GM19455 (cell line): Measurements from ENCODE around the gene GADD45B.
A peak's percentile ranks its signal among the peaks of the same experiment; 100 is the strongest.
"Not testable (repeated sequence)": the region's sequence is repeated elsewhere in the genome, so short reads cannot be mapped to it uniquely, and the experiment has no call there.

Experiments used
- ATAC-seq: cut with Tn5 transposase; IDR thresholded peaks from one replicate; pipeline ENCODE4 v1.9.1; 2021; ENCODE audit not compliant: unreplicated experiment

GADD45B gene

DNA sequence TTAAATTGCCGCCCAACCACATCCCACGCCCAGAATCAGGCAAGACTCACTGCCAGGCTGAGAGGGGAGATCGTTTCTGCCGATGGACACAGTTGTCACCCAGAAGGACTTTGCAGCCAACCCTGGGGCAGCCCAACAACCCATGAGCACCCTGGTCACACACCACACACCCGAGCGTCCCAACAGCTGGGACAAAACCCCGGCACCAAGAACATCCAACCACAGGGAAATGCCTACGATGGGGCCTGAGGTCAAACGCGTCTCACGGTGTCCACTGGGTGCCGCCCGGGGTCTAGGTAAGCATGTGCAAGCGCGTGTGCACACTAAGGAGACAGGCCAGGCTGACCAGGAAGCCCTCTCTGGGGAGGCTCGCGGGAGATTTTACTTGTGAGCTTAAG lies 32.1 kb upstream of the GADD45B start:
- no peak for ATAC-seq

DNA sequence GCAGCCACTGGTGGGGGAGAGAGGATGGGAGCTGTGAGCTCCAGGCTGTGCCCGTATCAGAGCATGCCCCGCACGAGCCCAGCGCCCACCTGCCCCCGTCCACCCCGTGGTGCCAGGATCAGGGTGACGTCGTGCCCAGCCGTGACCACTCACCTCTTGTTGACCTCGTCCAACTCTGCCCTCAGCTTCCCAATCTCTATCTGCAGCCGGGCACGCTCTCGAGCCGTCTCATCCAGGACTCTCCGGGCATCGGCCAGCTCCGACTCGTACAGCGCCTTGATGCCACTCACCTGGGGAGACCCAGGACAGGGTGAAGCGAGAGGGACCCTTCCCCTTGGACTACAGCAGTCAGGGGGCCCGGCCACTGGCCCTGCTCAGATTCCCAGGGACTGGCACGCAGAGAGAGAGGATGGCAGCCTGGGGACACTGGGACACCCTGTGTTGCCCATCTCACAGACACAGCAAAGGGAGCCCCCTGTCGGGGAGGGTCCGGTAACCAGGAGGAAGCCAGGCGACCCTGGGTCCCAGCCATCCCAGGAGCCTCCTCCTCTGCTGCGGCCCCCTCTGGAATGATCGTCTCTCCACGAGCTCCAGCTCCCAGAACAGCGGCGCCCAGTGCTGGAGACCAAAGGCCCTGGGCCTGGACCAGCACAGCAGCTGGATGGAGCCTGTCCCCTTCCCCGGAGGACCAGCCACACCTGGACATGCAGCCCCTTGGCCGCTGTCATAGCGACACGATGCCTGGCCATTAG lies 31.5 kb upstream of the GADD45B start:
- no peak for ATAC-seq

DNA sequence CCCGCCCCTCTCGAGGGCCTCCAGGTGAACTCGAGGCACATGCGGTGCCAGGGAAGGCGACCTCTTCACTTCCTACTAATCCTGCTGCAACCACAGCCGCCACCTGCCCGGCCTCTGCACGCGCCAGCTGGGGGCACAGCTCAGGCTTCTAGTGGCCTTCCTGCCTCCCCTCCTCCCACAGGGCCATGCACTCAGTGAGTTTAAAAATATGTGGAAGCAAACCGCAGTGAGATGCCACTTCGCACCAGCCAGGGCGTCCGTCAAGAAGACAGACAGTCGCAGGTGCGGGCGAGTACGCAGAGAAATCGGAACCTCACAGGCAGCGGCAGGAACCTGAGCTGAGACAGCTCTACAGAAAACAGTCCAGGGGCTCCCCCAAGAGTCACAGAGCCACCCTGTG lies 29.5 kb upstream of the GADD45B start:
- ATAC-seq, result no peak

DNA sequence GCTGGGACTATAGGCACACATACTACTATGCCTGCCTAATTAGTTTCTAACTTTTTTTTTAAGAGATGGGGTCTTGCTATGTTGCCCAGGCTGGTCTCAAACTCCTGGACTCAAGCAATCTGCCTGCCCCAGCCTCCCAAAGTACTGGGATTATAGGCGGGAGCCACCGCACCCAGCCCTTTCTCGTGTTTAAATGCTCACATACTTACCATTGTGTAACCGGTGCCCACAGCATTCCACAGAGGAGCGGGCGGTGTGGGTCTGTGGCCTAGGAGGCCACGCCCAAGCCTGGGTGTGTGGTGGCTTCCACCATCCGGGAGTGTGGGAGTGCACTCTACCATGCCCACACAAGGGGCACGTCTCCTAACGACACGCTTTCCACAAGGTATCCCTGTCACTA lies 26.9 kb upstream of the GADD45B start:
- no peak for ATAC-seq

DNA sequence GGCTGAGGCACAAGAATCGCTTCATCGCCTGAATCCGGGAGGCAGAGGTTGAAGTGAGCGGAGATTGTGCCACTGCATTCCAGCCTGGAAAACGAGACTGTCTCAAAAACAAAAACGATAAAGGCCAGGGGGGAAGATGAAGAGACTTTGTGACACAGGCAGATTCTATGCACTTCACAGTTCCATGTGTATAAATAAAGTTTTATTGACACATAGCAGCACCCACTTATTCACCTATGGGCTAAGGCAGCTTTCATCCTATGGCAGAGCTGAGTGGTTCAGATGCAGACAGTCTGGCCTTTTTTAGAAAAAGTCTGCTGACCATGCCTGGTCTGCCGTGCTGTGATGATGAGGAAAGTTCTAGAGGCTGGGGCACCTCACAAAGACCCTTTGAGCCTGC lies 24.8 kb upstream of the GADD45B start:
- ATAC-seq, result no peak

DNA sequence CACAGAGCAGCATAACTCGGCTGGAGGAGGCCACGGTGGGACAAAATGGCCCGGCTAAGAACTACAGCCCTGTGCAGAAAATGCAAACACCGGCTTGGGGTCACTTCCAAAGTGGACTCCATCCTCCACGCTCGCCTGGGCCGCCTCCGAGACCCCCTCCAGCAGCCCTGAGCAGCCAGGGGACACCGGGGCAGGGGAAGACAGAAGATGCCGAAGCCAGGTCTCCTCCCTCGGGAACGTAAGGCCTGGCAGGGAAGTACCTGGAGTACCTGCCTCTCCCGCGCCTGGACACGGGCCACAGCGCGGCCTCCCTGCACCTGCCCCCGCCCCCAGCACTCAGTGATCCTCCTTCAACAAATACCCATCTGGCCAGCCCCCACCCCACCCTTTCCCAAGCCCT lies 24.2 kb upstream of the GADD45B start:
- ATAC-seq, result no peak

DNA sequence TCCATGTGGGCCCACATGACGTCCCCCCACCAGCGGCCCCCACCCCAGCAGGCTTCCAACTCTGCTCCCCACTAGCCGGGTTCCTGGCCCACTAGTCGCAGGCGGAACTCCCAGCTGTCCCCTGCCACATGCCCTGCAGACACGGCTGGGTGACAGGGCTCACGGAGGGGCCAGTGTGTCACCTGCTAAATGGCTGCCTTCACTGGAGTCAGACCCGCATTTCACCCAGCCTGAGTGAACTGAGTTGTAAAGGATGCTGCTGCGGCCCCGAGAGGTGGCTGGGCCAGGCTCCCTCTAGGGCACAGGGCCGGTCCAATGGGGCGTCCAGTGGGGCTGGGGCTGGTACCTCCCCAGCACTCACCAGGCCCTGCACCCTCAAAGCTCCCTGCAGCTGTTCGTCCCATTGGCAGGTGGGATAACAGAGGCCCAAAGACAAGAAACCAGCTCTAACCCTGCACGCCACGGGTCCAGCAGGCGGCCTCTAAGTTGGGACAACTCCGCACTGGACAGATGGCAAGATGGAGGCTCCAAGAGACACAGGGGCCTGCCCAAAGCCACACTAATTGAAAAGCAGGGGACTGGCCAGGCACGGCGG lies 22.4 kb upstream of the GADD45B start:
- no peak for ATAC-seq

DNA sequence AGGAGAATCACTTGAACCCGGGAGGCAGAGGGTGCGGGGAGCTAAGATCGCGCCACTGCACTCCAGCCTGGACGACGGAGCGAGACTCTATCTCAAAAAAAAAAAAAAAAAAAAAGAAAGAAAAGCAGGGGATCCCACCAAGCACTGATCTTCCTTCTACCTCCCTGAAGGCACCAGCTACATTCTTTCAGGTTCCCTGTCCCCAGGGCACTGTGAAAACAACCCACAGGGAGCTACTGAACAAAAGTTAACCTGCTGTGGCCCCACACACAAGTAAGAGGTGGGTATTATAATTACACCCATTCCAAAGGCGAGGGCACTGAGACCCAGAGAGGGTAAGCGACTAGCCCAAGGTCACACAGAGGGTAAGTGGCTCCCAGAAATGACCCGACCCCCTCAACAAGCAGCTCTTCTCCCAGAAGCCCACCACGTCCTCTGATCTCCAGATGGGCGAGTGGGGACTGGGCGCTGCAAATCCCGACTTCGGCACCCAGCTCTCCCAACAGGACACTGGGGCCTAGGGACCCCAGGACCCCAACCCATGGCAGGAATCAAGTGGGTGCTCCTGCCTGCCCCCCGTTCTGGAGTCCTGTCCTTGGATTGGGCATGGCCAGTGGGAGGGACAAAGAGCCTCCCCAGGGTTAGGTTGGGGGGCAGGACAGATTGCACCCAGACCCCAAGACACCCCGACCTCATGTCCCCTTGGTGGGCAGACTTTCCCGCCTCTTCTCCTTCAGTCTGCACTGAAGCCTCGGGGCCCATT lies 21.5 kb upstream of the GADD45B start:
- ATAC-seq, result no peak

DNA sequence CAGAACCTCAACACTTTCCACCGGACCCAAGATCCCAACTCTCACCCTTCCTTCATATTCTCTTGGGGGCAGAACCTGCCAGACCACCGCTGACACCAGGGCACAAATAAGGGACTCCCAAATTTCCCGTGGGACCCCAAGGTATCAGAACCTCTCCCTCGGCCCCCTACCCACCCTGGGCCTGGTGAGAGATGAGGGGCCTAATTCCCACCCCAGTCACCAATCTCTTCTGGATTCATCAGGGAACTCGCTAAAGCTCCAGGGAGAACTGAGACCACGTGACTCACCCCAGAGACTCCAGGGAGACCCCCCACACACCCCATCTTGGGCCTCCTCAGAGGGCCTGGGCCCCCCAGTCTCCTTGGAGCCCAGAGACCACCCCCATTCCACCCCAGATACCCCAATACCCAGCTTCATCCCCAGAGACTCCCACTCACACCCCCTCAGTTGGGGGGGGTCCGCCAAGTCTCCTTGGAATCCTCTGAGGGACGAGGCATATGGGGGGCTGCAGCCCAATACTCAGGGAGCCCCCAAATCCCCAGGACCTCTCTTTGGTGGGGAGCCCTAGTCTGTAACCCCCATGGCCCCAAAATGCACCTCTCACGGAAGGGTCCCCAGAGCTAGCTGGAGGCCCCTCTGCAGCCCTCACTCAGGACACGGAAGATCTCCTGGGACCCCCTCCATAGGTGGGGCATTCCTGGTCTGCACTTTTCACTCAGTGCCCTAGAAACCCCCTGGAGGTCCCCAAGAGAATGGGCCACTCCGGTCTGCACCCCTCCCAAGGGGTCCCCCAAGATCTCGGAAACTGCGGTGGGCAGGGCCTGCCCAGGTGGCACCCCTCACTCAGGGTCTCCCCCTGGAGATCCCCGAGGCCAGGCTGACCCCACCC lies 20.7 kb upstream of the GADD45B start:
- ATAC-seq, result no peak

DNA sequence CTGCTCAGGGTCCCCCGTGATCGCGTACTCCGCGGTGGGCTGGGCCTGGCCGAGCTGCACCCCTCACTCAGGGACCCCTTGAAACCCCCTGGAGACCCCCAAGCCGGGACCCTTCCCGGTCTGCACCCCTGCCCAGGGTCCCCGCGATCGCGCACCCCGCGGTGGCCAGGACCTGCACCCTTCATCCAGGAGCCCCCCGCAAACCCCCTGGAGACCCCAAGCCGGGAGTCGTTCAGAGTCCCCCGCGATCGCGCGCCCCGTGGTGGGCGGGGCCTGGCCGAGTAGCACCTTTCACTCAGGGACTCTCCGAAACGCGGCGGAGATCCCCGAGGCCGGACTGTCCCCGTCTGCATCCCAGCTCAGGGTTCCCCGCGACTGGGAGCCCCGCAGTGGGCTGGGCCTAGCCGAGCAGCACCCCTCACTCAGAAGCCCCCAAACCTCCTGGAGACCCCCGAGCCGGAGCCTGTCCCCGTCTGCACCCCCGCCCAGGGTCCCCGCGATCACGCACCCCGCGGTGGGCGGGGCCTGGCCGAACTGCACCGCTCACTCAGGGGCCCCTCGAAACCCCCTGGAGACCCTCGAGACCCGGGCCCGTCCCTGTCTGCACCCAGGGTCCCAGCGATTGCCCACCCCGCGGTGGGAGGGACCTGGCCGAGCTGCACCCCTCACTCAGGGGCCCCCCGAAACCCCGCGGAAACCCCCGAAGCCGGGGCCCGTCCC lies 19.9 kb upstream of the GADD45B start:
- ATAC-seq, result peak; percentile 42

DNA sequence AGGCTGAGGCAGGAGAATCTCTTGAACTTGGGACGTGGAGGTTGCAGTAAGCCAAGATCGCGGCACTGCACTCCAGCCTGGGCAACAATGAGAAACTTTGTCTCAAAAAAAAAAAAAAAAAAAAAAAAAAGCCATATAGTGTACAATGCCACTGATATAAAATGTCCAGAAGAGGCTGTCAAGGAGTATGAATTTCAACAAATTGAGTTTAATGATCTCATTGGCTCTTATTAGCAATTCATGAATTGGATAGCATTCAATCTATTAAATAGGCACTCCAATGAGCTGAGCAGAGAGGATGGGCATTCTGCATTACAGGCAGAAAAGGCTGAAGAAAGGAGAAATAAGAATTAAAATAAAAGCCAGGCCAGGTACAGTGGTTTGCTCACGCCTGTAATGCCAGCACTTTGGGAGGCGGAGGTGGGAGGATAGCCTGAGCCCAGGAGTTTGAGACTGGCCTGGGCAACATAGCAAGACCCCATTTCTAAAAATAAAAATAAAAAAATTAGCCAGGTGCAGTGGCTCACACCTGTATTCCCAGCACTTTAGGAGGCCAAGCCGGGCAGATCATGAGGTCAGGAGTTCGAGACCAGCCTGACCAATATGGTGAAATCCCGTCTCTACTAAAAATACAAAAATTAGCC lies 18.4 kb upstream of the GADD45B start:
- no peak for ATAC-seq

DNA sequence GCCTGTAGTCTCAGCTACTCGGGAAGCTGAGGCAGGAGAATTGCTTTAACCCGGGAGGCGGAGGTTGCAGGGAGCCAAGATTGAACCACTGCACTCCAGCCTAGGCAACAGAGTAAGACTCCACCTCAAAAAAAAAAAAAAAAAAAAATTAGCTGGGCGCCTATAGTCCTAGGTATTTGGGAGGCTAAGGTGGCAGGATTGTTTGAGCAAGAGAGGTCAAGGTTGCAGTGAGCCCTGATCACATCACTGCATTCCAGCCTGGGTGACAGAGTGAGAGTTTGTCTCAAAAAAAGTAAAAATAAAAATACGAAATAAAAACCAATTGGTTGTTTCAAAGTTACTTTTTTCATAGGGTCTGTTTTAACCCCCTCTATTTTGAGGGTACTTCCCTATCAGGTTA lies 17.9 kb upstream of the GADD45B start:
- ATAC-seq, result no peak

DNA sequence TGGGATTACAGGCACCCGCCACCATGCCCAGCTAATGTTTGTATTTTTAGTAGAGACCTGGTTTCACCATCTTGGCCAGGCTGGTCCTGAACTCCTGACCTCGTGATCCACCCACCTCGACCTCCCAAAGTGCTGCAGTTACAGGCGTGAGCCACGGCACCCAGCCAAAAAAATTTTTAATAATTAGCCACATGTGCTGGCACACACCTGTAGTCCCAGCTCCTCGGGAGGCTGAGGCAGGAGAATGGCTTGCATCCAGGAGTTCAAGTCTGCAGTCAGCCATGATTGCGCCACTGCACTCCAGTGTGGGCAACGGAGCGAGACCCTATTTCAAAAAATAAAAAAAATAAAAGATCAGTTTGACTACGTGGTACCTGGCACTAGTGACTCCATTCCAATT lies 17.2 kb upstream of the GADD45B start:
- ATAC-seq, result not testable (repeated sequence)

DNA sequence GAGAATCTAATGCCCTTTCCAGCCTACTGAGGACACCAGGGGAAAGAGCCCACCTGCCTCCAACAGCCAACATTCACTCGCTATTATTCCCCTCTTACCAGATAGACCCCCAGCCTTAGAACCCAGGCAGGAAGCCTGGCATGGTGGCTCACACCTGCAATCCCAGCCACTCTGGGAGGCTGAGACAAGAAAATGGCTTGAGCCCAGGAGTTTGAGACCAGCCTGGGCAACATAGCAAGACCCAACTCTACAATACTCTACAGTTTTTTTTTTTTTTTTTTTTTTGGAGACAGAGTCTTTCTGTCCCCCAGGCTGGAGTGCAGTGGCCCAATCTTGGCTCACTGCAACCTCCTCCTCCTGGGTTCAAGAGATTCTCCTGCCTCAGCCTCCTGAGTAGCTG lies 15.7 kb upstream of the GADD45B start:
- no peak for ATAC-seq

DNA sequence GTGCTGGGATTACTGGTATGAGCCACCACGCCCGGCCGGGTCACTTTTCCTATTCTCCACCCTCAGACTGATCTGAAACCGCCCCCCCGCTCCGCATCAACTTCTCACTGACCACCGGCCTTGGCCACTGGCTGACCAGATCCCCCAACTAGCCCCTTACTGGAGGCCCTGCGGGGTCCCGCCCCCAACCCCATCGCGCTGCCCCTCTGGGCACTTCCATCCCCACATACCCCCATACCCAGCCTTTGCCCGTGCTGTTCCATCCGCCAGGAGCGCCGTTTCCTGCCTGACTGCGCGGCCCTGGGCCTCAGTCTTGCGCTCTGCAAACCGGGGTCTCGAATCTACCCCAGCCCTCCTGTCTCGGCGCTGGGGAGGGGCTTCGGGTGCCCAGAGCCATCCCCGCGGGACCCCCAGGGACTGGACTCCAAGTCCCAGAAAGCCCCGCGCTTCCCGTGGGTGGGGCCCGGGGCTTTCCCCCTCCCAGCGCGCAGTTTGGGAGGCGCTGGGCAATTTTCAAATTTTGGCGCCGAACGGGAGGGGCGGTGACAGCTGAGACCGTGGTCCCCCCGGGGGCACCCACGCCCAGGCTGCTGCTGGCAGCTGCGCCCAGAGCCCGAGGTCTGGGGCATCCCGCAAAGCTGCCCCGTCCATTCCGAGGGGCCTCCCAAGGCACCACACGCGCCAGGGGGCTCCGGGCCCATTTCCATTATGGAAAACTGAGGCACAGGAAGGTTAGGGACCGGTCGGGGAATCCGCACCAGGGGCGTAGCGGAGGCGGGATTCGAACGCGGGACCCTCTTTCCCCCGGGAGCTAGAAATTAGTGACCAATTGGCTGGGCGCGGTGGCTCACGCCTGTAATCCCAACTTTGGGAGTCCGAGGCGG lies 13.9 kb upstream of the GADD45B start:
- no peak for ATAC-seq

DNA sequence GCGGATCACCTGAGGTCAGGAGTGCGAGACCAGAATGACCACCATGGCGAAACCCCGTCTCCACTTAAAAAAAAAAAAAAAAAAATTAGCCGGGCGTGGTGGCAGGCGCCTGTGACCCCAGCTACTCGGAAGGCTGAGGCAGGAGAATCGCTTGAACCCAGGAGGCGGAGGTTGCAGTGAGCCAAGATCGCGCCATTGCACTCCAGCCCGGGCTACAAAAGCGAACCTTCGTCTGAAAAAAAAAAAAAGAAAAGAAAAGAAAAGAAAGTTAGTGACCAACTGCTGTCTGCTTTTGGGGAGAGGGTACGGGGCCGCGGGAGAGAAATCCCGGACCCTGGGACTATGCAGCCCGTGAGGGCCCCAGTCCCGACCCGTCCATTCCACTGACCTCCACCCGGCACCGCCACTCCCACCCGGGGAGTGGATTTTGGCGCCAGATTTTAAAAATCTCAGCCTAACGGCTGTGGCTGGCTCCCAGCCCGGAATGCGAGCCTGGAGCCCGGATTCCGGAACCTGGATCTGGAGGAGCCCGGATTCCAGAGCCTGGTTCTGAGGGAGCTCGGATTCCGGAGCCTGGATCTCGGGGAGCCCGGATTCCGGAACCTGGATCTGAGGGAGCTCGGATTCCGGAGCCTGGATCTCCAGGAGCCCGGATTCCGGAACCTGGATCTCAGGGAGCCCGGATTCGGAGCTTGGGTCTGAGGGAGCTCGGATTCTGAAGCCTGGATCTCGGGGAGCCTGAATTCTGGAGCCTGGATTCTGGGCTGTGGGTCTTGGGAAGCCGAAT lies 13.1 kb upstream of the GADD45B start:
- ATAC-seq, result no peak

DNA sequence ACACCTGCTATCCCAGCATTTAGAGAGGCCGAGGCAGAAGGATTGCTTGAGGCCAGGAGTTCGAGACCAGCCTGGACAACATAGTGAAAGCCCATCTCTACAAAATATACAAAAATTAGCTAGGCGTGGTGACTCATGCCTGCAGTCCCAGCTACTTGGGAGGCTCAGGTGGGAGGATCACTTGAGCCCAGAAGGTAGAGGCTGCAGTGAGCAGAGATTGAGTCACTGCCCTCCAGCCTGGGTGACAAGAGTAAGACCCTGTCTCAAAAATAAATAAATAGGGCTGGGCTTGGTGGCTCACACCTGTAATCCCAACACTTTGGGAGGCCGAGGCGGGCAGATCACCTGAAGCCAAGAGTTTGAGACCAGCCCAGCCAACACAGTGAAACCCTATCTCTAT lies 12.2 kb upstream of the GADD45B start:
- ATAC-seq, result not testable (repeated sequence)

DNA sequence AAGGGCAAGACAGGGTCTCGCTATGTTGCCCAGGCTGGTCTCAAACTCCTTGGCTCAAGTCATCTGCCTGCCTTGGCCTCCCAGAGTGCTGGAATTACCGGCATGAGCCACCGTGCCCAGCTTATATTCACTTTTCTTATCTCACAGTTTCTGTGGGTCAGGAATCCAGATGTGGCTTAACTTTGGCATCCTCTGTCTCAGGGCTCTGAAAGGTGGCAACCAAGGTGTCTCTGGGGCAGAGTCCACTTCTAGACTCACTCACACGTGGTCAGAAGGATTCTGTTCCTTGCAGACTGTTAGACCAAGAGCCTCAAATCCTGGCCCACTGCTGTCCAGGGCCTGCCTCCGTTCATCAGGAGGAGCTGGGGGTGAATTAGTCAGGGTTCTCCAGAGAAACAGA lies 11.5 kb upstream of the GADD45B start:
- no peak for ATAC-seq
